ENCODE results near the gene RAPGEF3. TPM values are rescaled to one million over a fixed set of nuclear protein-coding genes. Genes with fewer than 3 reads are reported as not detected.

RAPGEF3 gene
- total and polyA plus RNA-seq, 2 of the 8 experiments (the other 6 are each of a cell fraction or from before 2014, with no cell fraction given) = 5.0 to 9.4 TPM

GRCh38 chr12:47745485-47746041, 13.1 kb downstream of the RAPGEF3 start:
- CTCF ChIA-PET (ENCODE audit: partially characterized antibody) = interaction anchor here (0.8 to 64.6 kb wide), 8 partner anchors 6 to 95 kb away, joined by 3 to 2442 read pairs (median 378); partner anchors contain the start of genes ENDOU, RAPGEF3 and SLC48A1

More at GRCh38 chr12:47745485-47746041, 13.1 kb downstream of the RAPGEF3 start:
- Histone ChIP-seq H3K27me3 (replicated peaks in 1 of 4; ENCODE audit: control insufficient read depth in 3 of 4, extremely low read depth in 1 of 4, insufficient read depth in 3 of 4, low read length in 3 of 4) (no peaks in the 10 kb centered on the region), H3K27ac (ENCODE audit: low read depth, low read length) (no peak overlapping the region), H2AK5ac (ENCODE audit: low read depth, low read length) (no peak overlapping the region), H4K91ac (replicated peaks; ENCODE audit: insufficient read length, low read length) (no peak overlapping the region), H3K56ac (replicated peaks; ENCODE audit: insufficient read length, low read depth, low read length) (no peak overlapping the region), H3K23ac (ENCODE audit: insufficient read length) (no peak overlapping the region), H2BK20ac (ENCODE audit: low read length) (no peak overlapping the region), H3K9me3 (ENCODE audit: insufficient read depth in 2 of 2, low read depth in 1 of 2, low read length in 1 of 2) (no peaks in the 10 kb centered on the region), H2BK5ac (ENCODE audit: low read depth, low read length) (peak overlapping the region; percentile 24; the same call in 1 of the 2 replicates), H3K4me2 (ENCODE audit: insufficient read depth in 1 of 2, low read depth in 2 of 2, low read length in 2 of 2) (no peak overlapping the region), H3K4ac (replicated peaks; ENCODE audit: insufficient read length, low read depth, low read length) (no peak overlapping the region), H2AFZ (ENCODE audit: low read length) (no peak overlapping the region), H3K4me1 (replicated peaks in 1 of 4; ENCODE audit: control insufficient read depth in 3 of 4, insufficient read depth in 4 of 4, low read length in 3 of 4) (peaks cover 0 to 10% (median 2%) of the 10 kb centered on the region in 4 experiments; a peak in 4 of 7 replicates), H2BK15ac (ENCODE audit: low read length) (no peak overlapping the region), H3K14ac (ENCODE audit: insufficient read length) (no peak overlapping the region), H3K79me1 (ENCODE audit: low read depth, low read length) (no peaks in the 10 kb centered on the region), H3K9ac (replicated peaks in 1 of 4; ENCODE audit: extremely low read depth in 1 of 4, low read depth in 3 of 4, low read length in 3 of 4) (no peak overlapping the region), H3K18ac (ENCODE audit: extremely low read depth, low read length) (no peak overlapping the region), H4K8ac (ENCODE audit: extremely low read depth, insufficient read depth, low read length) (no peak overlapping the region; the same call in 1 of the 2 replicates), H4K20me1 (replicated peaks in 1 of 2; ENCODE audit: control insufficient read depth in 1 of 2, insufficient read depth in 2 of 2, low read length in 2 of 2) (no peaks in the 10 kb centered on the region), H3K4me3 (ENCODE audit: extremely low read depth in 1 of 4, insufficient read depth in 2 of 4, low read depth in 3 of 4, low read length in 4 of 4) (no peak overlapping the region), H3K36me3 (ENCODE audit: control insufficient read depth in 2 of 4, insufficient read depth in 4 of 4, low read length in 3 of 4) (no peaks in the 10 kb centered on the region), H3K79me2 (ENCODE audit: control insufficient read depth in 1 of 2, insufficient read depth in 2 of 2, low read length in 2 of 2) (no peaks in the 10 kb centered on the region), H3K23me2 (ENCODE audit: low read depth, low read length) (no peaks in the 10 kb centered on the region; the same call in 1 of the 2 replicates), H2BK12ac (ENCODE audit: low read depth, low read length) (0 out of 2 replicates have a peak overlapping the region, but pooled peaks have one; percentile 27), H2BK120ac (replicated peaks; ENCODE audit: low read depth, low read length) (no peak overlapping the region), H4K5ac (ENCODE audit: insufficient read length, low read depth, low read length) (no peak overlapping the region)
- POLR2A ChIA-PET (ENCODE audit: partially characterized antibody) = interaction anchor here (0.9 to 7.4 kb wide), 3 partner anchors 10 to 36 kb away, joined by 4 to 79 read pairs (median 62); partner anchors contain the start of gene SLC48A1
- no peak for TF ChIP-seq HDAC6 (IDR thresholded peaks at IDR 0.05; ENCODE audit: low read depth, low read length)
- no peak for TF ChIP-seq TBP (IDR thresholded peaks at IDR 0.05; ENCODE audit: low read depth, low read length)
- no peak for TF ChIP-seq ATF3 (IDR thresholded peaks at IDR 0.05; ENCODE audit: insufficient read depth, low read depth, low read length)
- TF ChIP-seq BACH1 (IDR thresholded peaks at IDR 0.05; ENCODE audit: low read length) = no peak
- 85% methylated on average over 16 of the region's 16 CpGs; no CpG with 5 or more reads in 1 of the 2 experiments for WGBS, 2 experiments (ENCODE audit: extremely low coverage in 1 of 2, insufficient coverage in 1 of 2, insufficient read length in 1 of 2, insufficient replicate concordance in 2 of 2, low coverage in 1 of 2, low lambda C conversion rate in 2 of 2, missing lambda C conversion rate in 1 of 2)
- no peak for FAIRE-seq
- DNase-seq (ENCODE audit: low read depth in 1 of 2, low spot score in 2 of 2) = no peak

Data from H1 (cell line).